IMR-90 (cell line): ENCODE data around the gene NPTN. TPM values are rescaled to one million over a fixed set of nuclear protein-coding genes. Genes with fewer than 3 reads are reported as not detected.

Source experiments
- CHD1 ChIP-seq: IDR thresholded peaks from 2 replicates; pipeline ENCODE4 v1.6.1; 2012; ENCODE audit warnings: low read depth, low read length, improper control_type of control experiment
- RCOR1 ChIP-seq: IDR thresholded peaks from 2 replicates; pipeline ENCODE4 v1.6.1; 2012; ENCODE audit warnings: mild to moderate bottlenecking, low read length, improper control_type of control experiment; ENCODE audit not compliant: insufficient replicate concordance
- USF2 ChIP-seq: fragments of 150-350 bp; IDR thresholded peaks from 2 replicates; pipeline ENCODE4 v1.6.1; 2017; ENCODE audit warnings: mild to moderate bottlenecking, antibody characterized with exemption, low read length, low read depth
- polyA plus RNA-seq, 3 experiments: library from polyadenylated mRNA; depleted of rRNA; stranded (reverse); fragments of >200 nt; gene quantifications; 2 replicates each; pipeline ENCODE4 v1.2.3, GENCODE V29; 2012; ENCODE audit warnings: low replicate concordance in 1 of 3
- total RNA-seq: library from RNA; depleted of rRNA; stranded (reverse); fragments of >200 nt; gene quantifications from 2 replicates; pipeline ENCODE4 v1.2.3, GENCODE V29; 2012

Gene NPTN
- total and polyA plus RNA-seq, 2 of the 4 experiments (the other 2 are of a cell fraction): 171 to 329 TPM

GRCh38 chr15:73632670-73633058, 525 bp downstream of the NPTN start (continued):
- TF ChIP-seq USF2: no peak
- TF ChIP-seq CHD1: no peak
- TF ChIP-seq RCOR1: no peak
